ENCODE data around the gene PCSK6. TPM values are rescaled to one million over a fixed set of nuclear protein-coding genes. Genes with fewer than 3 reads are reported as not detected.

The PCSK6 gene
- total RNA-seq, 4 donors from 2014 or later, result 1.4 to 12.8 (median 6.9) TPM

DNA sequence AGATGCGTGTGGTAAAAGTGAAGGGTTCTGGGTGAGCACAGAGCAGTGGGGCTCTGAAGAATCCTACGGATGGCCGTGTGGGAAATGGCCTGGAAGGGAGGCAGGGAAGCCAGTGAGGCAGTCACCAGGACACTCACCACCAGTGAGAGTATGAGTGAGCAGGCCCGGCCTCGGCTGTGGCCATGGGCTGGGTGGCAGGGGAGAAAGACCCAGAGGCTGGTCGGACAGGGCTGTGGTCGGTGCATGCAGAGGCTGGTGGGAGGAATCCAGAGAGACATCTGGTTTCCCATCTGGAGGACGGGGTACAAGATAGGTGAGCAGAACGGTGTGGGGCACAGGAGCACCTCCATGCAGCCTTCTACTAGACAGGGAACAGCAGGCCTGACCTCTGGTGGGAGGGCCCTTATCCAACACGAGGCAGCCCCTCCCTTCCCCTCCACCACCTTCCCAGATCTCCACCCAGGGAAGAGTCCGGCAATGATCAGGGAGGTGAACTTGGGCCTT is 10.1 kb downstream of the PCSK6 start:
- Histone ChIP-seq H3K4me3 (no peak overlapping the region), H3K36me3 (no peaks in the 10 kb centered on the region), H3K4me1 (no peaks in the 10 kb centered on the region), H3K9me3 (no peaks in the 10 kb centered on the region), H3K27ac (no peak overlapping the region), H3K27me3 (no peaks in the 10 kb centered on the region)
- DNase-seq, result no peak
- intact Hi-C loops (cut with DNase I; ENCODE audit: low total_unique reads), result no loop called here
- TF ChIP-seq CTCF (IDR thresholded peaks at IDR 0.05) (no peak), POLR2A (IDR thresholded peaks at IDR 0.05) (no peak)

- H3K27ac ChIP-seq, result no peak overlapping the region
- no peak for TF ChIP-seq POLR2A (IDR thresholded peaks at IDR 0.05)
- no peak for TF ChIP-seq CTCF (IDR thresholded peaks at IDR 0.05)
- no peak for DNase-seq
- intact Hi-C loops (cut with DNase I; ENCODE audit: low total_unique reads), result no loop called here
- no peak overlapping the region for H3K4me3 ChIP-seq
- no peaks in the 10 kb centered on the region for H3K27me3 ChIP-seq
- no peaks in the 10 kb centered on the region for H3K36me3 ChIP-seq
- no peaks in the 10 kb centered on the region for H3K9me3 ChIP-seq
- H3K4me1 ChIP-seq, result no peaks in the 10 kb centered on the region
Measured at GRCh38 chr15:101478701-101479341, 10.7 kb downstream of the PCSK6 start.

DNA sequence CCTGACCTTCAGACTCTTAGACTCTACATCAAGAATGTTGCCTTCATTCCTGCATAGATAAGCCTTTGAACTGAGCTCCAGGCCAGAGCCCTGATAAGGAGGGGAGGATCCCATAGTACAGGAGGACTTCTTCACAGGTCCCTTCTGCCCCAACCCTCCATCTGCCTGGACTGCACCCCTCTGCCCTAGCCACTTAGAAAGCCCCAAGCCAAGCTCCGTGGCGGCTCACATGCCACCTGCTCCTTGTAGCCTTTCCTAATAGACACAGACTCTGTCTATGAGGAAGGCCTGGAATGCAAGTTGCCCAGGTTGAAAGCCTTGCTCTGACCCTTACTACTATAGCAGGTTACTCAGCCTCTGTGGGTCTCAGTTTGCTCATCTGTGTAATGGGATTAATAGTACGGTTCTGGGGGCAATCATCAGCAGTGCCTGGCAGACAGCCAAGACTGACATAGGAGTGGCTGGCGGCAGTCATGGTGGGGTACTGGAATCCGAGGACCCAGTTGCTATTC is 11.6 kb downstream of the PCSK6 start:
- Histone ChIP-seq H3K27me3 (no peaks in the 10 kb centered on the region), H3K4me1 (no peaks in the 10 kb centered on the region), H3K27ac (no peak overlapping the region), H3K36me3 (no peaks in the 10 kb centered on the region), H3K9me3 (no peaks in the 10 kb centered on the region), H3K4me3 (no peak overlapping the region)
- TF ChIP-seq CTCF (IDR thresholded peaks at IDR 0.05) (no peak), POLR2A (IDR thresholded peaks at IDR 0.05) (no peak)
- intact Hi-C loops (cut with DNase I; ENCODE audit: low total_unique reads), result no loop called here
- no peak for DNase-seq

DNA sequence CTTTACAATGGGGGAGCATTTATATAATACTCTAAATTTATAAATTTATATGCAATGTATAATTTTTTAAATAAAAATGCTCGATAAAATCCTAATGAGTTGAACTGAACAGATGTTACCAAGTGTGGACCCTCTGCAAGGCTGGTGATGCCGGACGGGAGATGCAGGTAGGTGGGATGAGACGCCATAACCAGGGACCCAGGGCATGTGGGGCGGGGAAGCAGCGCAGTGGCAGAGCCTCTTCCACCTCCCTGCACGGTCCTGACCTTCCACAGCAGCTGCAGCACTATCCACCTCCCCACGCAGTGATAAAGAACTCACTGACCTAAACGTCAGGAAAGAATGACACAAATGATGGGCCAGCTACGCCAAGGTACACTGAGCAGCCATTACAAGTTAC is 12.8 kb downstream of the PCSK6 start:
- intact Hi-C loops (cut with DNase I; ENCODE audit: low total_unique reads), result no loop called here
- Histone ChIP-seq H3K4me1 (no peaks in the 10 kb centered on the region), H3K9me3 (no peaks in the 10 kb centered on the region), H3K4me3 (no peak overlapping the region), H3K36me3 (no peaks in the 10 kb centered on the region), H3K27me3 (no peaks in the 10 kb centered on the region), H3K27ac (no peak overlapping the region)
- DNase-seq, result no peak
- TF ChIP-seq POLR2A (IDR thresholded peaks at IDR 0.05), result no peak
- no peak for TF ChIP-seq CTCF (IDR thresholded peaks at IDR 0.05)

DNA sequence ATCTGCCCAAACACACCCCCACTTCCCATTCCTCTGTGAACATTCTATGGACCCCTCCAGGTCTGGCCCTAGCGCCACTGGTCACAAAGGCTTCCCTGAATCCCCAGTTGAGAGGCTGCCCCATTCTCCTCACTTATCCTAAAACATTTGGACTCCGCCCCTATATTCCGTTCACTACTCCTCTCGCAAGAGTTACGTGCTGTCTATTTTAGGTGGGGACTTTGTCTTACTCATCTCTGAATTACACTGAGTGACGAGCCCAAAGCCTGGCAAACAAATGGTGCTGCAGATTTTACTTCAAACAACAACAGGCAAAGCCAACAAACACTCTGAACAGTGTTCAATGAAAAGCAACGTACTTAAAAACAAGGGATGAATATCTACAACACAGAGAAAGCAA is 14.5 kb downstream of the PCSK6 start:
- no peak overlapping the region for H3K27ac ChIP-seq
- H3K4me1 ChIP-seq, result no peaks in the 10 kb centered on the region
- intact Hi-C loops (cut with DNase I; ENCODE audit: low total_unique reads), result no loop called here
- H3K36me3 ChIP-seq, result no peaks in the 10 kb centered on the region
- no peak for DNase-seq
- H3K27me3 ChIP-seq, result no peaks in the 10 kb centered on the region
- TF ChIP-seq POLR2A (IDR thresholded peaks at IDR 0.05) (no peak), CTCF (IDR thresholded peaks at IDR 0.05) (no peak)
- H3K9me3 ChIP-seq, result no peaks in the 10 kb centered on the region
- H3K4me3 ChIP-seq, result no peak overlapping the region

All from uterus (tissue), 4 donors.